Urothelium cell line (cell line): ENCODE results near the gene NDUFA3.

ENCODE experiments used
- DNase-seq: peaks from one replicate; pipeline ENCODE4 v3.0.0; 2011; ENCODE audit warnings: low spot score, mixed read lengths
- FAIRE-seq: peaks from 2 replicates; lab custom pipeline; 2011; peaks lifted over from hg19 to GRCh38; lab: Jason Lieb, UNC

Gene NDUFA3

GRCh38 chr19:54136864-54137698, 34.4 kb downstream of the NDUFA3 start:
- FAIRE-seq (peak; percentile 93), DNase-seq (peak; percentile 96)

- peak; percentile 28 for DNase-seq
- no peak for FAIRE-seq
Observed at GRCh38 chr19:54137699-54138488, 35.2 kb downstream of the NDUFA3 start, which contains the start of gene CNOT3. Gene CNOT3 (plus strand): TSS chr19:54137762. CDS start chr19:54142979, 5,217 bp downstream.

- DNase-seq, result no peak
- no peak for FAIRE-seq
Observed at GRCh38 chr19:54138489-54139256, 36.0 kb downstream of the NDUFA3 start.

- DNase-seq, result no peak
- no peak for FAIRE-seq
Observed at GRCh38 chr19:54141356-54141755, 38.7 kb downstream of the NDUFA3 start.

- DNase-seq (no peak), FAIRE-seq (no peak)
Observed at GRCh38 chr19:54142166-54142780, 39.6 kb downstream of the NDUFA3 start.

GRCh38 chr19:54145541-54146158, 43.0 kb downstream of the NDUFA3 start:
- FAIRE-seq, result no peak
- DNase-seq, result no peak

- FAIRE-seq (no peak), DNase-seq (no peak)
Observed at GRCh38 chr19:54147676-54148075, 45.0 kb downstream of the NDUFA3 start.

GRCh38 chr19:54148158-54148557, 45.5 kb downstream of the NDUFA3 start:
- FAIRE-seq (no peak), DNase-seq (no peak)

- no peak for FAIRE-seq
- no peak for DNase-seq
Observed at GRCh38 chr19:54149021-54149812, 46.6 kb downstream of the NDUFA3 start.

- FAIRE-seq, result no peak
Observed at GRCh38 chr19:54151362-54152035, 48.8 kb downstream of the NDUFA3 start.

GRCh38 chr19:54152267-54152666, 49.6 kb downstream of the NDUFA3 start:
- FAIRE-seq, result no peak
- no peak for DNase-seq

More at GRCh38 chr19:54151362-54152035, 48.8 kb downstream of the NDUFA3 start:
- no peak for DNase-seq

GRCh38 chr19:54152878-54153524, 50.3 kb downstream of the NDUFA3 start:
- DNase-seq (no peak), FAIRE-seq (no peak)

GRCh38 chr19:54153731-54154326, 51.2 kb downstream of the NDUFA3 start:
- FAIRE-seq, result no peak

GRCh38 chr19:54154603-54155345, 52.1 kb downstream of the NDUFA3 start:
- FAIRE-seq (no peak), DNase-seq (no peak)

More at GRCh38 chr19:54153731-54154326, 51.2 kb downstream of the NDUFA3 start:
- DNase-seq, result no peak

GRCh38 chr19:54155694-54156093, 53.0 kb downstream of the NDUFA3 start:
- FAIRE-seq (no peak), DNase-seq (no peak)

GRCh38 chr19:54156490-54156889, 53.8 kb downstream of the NDUFA3 start:
- DNase-seq, result no peak
- FAIRE-seq, result no peak

GRCh38 chr19:54156953-54157352, 54.3 kb downstream of the NDUFA3 start:
- no peak for DNase-seq
- no peak for FAIRE-seq
